ENCODE results near the gene RPRD1A. TPM values are rescaled to one million over a fixed set of nuclear protein-coding genes. Genes with fewer than 3 reads are reported as not detected.
"Not testable (repeated sequence)": the region's sequence is repeated elsewhere in the genome, so short reads cannot be mapped to it uniquely, and the experiment has no call there.

The RPRD1A gene
- total RNA-seq, 1 experiment from 2014 or later = 25.1 TPM

GRCh38 chr18:35991696-35992095, 75.7 kb downstream of the RPRD1A start:
- no peak for DNase-seq (ENCODE audit: low read depth)
- in situ Hi-C loops (cut with HindIII; ENCODE audit: low pct_unique_long_range_greater_than_20kb, low sequenced_read_pairs) = no loop called here

GRCh38 chr18:35983818-35984217, 83.5 kb downstream of the RPRD1A start:
- DNase-seq (ENCODE audit: low read depth) = no peak
- in situ Hi-C loops (cut with HindIII; ENCODE audit: low pct_unique_long_range_greater_than_20kb, low sequenced_read_pairs) = no loop called here

DNA sequence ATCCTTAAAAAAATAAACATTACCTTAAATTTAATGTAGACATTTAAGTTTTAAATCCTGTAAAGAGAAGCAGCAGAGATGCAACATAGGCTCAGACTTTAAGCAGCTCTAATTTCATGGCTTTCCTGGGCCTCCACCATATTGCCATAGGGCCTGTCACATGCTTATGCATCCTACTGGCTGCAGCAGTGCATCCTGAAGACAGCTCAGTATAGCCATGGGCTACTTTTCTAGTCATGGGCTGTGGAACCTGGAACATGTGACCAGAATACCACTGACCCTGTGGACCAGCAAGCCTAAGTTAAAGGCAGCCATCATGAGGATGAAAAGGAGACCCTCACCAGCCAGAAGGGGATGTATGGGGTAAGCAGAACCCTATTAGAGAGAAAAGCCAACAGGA, 84.2 kb downstream of the RPRD1A start:
- in situ Hi-C loops (cut with HindIII; ENCODE audit: low pct_unique_long_range_greater_than_20kb, low sequenced_read_pairs) = no loop called here
- no peak for DNase-seq (ENCODE audit: low read depth)

- in situ Hi-C loops (cut with HindIII; ENCODE audit: low pct_unique_long_range_greater_than_20kb, low sequenced_read_pairs) = no loop called here
- DNase-seq (ENCODE audit: low read depth) = no peak
Measured at GRCh38 chr18:35982409-35983114, 84.8 kb downstream of the RPRD1A start.

GRCh38 chr18:35979112-35979511, 88.2 kb downstream of the RPRD1A start:
- no peak for DNase-seq (ENCODE audit: low read depth)
- in situ Hi-C loops (cut with HindIII; ENCODE audit: low pct_unique_long_range_greater_than_20kb, low sequenced_read_pairs) = no loop called here

DNA sequence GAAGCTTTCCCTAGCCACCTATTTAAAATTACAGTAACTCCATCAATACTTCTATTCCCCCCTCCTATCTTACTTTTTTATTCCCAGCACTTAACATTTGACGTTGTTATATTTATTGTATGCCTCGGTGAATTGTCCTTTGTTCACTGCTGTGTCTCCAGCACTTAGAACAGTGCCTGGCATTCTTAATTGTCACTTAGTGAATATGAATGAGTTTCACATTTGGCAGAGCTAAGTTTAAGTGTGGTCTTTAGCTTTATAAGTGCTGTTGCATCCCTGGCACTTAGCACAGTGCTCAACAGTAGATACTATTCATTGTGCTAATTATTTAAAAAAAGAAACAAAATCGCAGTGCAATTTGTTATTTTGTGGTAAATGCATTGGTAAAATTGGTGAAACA, 93.2 kb downstream of the RPRD1A start:
- DNase-seq (ENCODE audit: low read depth) = no peak
- in situ Hi-C loops (cut with HindIII; ENCODE audit: low pct_unique_long_range_greater_than_20kb, low sequenced_read_pairs) = no loop called here

- no peak for DNase-seq (ENCODE audit: low read depth)
- in situ Hi-C loops (cut with HindIII; ENCODE audit: low pct_unique_long_range_greater_than_20kb, low sequenced_read_pairs) = no loop called here
Measured at GRCh38 chr18:35973650-35974049, 93.7 kb downstream of the RPRD1A start.

DNA sequence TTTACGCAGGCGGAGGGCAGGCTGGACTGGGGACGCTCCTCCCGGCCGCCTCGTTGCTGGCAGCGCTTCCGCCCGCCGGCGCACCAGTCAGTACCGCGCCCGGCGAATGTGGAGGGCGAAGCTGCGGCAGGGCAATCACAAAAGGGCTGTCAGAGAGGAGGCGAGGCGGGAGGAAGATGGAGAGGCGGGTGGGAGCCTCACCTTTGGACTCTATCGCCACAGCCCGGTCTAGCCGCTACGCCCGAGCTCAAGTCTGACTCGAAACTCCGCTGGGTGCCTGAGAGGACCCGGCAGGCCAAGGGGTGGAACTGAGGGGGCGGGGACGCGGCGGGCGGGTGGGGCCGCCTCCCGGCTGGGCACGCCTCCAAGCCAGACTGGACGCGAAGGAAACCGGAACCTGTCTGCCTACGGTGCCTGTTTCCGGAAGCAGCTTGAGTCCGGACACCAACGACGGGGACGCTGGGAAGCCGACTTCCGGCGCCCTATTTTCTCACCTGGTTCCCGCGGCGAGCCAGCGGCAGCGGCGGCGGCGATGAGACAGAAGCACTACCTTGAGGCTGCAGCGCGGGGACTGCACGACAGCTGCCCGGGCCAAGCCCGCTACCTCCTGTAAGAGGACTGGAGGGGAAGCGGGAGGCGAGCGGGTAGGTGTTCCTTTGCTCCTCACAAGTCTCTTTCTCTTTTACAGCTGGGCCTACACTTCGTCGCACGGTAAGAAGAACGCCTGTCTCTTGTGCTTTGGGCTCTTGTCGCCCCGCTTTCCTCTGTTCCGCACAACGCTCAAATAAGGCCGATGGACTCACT, 95.0 kb downstream of the RPRD1A start, which contains the start of gene RMP24:
TSS of gene RMP24 (plus strand) at position 483 of the 804 bp plus-strand sequence.
- peak; percentile 79 for DNase-seq (ENCODE audit: low read depth)
- in situ Hi-C loops (cut with HindIII; ENCODE audit: low pct_unique_long_range_greater_than_20kb, low sequenced_read_pairs) = no loop called here

DNA sequence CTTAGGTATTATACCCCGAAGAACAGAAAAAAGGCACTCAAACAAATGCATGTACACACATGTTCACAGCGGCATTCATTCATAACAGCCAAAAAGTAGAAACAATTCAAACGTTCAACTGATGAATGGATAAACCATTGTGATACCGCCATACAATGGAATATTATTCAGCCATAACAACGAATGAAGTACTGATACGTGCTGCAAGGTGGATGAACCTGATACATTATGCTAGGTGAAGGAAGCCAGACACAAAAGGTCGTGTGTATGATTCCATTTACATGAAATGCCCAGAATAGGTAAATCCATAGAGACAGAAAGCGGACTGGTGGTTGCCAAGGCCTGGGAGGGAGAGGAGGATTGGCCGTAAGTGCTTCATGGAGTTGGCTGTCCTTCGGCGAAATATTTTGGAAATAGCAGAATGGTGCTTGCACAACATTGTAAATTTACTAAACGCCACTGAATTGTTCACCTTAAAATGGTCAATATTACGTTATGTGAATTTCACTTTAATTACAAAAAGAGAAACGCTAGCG, 95.6 kb downstream of the RPRD1A start:
- no peak for DNase-seq (ENCODE audit: low read depth)
- in situ Hi-C loops (cut with HindIII; ENCODE audit: low pct_unique_long_range_greater_than_20kb, low sequenced_read_pairs) = no loop called here

- in situ Hi-C loops (cut with HindIII; ENCODE audit: low pct_unique_long_range_greater_than_20kb, low sequenced_read_pairs) = no loop called here
- DNase-seq (ENCODE audit: low read depth) = no peak
Measured at GRCh38 chr18:35969676-35970075, 97.7 kb downstream of the RPRD1A start.

- in situ Hi-C loops (cut with HindIII; ENCODE audit: low pct_unique_long_range_greater_than_20kb, low sequenced_read_pairs) = no loop called here
- no peak for DNase-seq (ENCODE audit: low read depth)
Measured at GRCh38 chr18:35968278-35968880, 99.0 kb downstream of the RPRD1A start.

DNA sequence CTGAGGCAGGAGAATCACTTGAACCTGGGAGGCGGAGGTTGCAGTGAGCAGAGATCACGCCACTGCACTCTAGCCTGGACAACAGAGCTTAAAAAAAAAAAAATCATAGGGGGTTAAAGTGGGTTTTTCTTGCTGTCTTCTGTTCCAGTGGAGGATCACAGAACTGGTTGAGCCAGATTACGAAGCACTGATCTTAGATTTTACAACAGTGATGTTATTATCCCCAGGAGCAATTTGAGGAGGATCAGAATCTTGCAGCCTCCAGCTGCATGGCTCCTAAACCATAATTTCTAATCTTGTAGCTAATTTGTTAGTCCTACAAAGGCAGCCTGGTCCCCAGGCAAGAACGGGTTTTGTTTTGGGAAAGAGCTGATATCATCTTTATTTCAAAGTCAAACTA, 99.5 kb downstream of the RPRD1A start:
- in situ Hi-C loops (cut with HindIII; ENCODE audit: low pct_unique_long_range_greater_than_20kb, low sequenced_read_pairs) = not testable (repeated sequence)

GRCh38 chr18:35964319-35964718, 103.0 kb downstream of the RPRD1A start:
- in situ Hi-C loops (cut with HindIII; ENCODE audit: low pct_unique_long_range_greater_than_20kb, low sequenced_read_pairs) = no loop called here
- DNase-seq (ENCODE audit: low read depth) = no peak

More for the DNA sequence above, 99.5 kb downstream of the RPRD1A start:
- not testable (repeated sequence) for DNase-seq (ENCODE audit: low read depth)

DNA sequence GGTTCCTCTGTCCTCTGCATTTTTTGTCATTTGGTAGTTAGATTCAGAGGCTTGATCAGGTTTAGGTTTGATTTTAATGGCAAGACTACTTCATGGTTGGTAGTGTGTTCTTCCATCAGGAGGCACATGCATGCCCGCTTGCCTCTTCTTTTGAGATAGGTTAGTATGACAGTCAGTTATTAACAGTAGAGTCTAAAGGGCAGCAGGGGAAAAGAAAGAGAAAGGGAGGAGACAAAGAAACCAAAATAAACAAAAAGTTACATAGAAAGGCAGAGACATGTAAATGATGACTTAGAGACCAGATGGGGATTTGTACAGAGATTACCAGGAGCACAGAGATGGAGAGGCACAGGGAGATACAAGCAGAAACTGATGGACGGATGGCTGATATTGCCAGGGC, 105.0 kb downstream of the RPRD1A start:
- in situ Hi-C loops (cut with HindIII; ENCODE audit: low pct_unique_long_range_greater_than_20kb, low sequenced_read_pairs) = no loop called here

GRCh38 chr18:35956226-35956625, 111.1 kb downstream of the RPRD1A start:
- in situ Hi-C loops (cut with HindIII; ENCODE audit: low pct_unique_long_range_greater_than_20kb, low sequenced_read_pairs) = no loop called here

More for the DNA sequence above, 105.0 kb downstream of the RPRD1A start:
- no peak for DNase-seq (ENCODE audit: low read depth)

DNA sequence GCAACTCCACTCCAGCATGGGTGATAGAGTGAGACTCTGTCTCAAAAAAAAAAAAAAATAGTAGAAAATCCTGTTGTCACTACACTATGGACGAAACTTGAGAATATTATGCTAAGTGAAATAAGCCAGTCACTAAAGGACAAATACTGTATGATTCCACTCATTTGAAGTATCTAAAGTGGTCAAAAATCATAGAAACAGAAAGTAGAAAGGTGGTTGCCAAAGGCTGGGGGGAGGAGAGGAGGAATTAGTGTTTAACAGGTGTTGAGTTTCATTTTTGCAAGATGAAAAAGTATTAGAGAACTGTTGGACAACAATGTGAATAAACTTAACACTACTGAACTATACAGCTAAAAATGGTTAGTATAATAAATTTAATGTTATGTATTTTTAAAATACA, 113.7 kb downstream of the RPRD1A start:
- in situ Hi-C loops (cut with HindIII; ENCODE audit: low pct_unique_long_range_greater_than_20kb, low sequenced_read_pairs) = no loop called here

More at GRCh38 chr18:35956226-35956625, 111.1 kb downstream of the RPRD1A start:
- no peak for DNase-seq (ENCODE audit: low read depth)

GRCh38 chr18:35950628-35950982, 116.8 kb downstream of the RPRD1A start:
- DNase-seq (ENCODE audit: low read depth) = no peak
- in situ Hi-C loops (cut with HindIII; ENCODE audit: low pct_unique_long_range_greater_than_20kb, low sequenced_read_pairs) = no loop called here

More for the DNA sequence above, 113.7 kb downstream of the RPRD1A start:
- DNase-seq (ENCODE audit: low read depth) = no peak

DNA sequence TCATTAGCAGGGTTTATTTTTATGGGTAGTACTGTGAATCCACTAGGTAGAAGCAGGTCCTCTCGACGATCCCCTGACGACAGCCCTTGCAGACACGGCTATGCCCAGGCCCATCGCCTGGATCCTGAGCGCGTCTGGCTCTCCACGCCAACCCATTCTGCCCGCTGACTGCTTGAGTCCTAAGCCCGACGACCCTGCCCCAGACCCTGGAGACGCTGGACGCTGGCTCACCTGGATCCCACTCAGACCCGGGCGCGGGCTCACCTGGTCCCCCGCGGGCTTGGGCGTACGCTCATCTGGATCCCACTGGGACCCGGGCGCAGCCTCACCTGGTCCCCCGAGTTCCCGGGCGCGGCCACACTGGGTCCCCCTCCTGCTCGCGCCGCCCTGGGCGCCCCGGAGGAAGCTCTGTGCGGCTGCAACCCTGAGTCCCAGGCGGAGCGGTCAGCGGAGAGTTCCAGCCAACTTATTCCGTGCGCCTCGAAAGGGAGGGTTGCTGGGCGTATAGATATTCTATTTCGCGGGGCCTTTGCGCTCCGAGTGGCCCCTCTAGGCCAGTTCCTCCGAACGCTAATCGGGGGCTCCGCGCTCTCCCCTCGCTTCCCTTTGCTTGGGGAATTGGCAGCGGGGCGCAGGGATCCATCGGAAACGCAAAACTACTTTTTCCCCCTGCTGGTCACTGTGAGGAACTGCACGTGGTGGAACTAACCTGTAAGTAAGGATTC, 117.3 kb downstream of the RPRD1A start:
- DNase-seq (ENCODE audit: low read depth) = peak; percentile 31
- in situ Hi-C loops (cut with HindIII; ENCODE audit: low pct_unique_long_range_greater_than_20kb, low sequenced_read_pairs) = no loop called here

All from Caki2 (cell line).